ENCODE data around the gene MAZ. TPM values are rescaled to one million over a fixed set of nuclear protein-coding genes. Genes with fewer than 3 reads are reported as not detected.
A peak's percentile ranks its signal among the peaks of the same experiment; 100 is the strongest.

Gene MAZ
- total and polyA plus RNA-seq, 2 of the 13 experiments (the other 11 are each of a cell fraction or from before 2014, with no cell fraction given), result 203 to 277 TPM

- TF ChIP-seq RELA (CRISPR knock-in tag; IDR thresholded peaks at IDR 0.05) (0 out of 2 replicates have a peak, but pooled peaks have one; percentile 55), ZNF17 (CRISPR knock-in tag; IDR thresholded peaks at IDR 0.05) (no peak), GZF1 (CRISPR knock-in tag; IDR thresholded peaks at IDR 0.05) (0 out of 2 replicates have a peak, but pooled peaks have one; percentile 58), RFX5 (IDR thresholded peaks at IDR 0.05; ENCODE audit: low read depth, low read length) (no peak), KLF6 (CRISPR knock-in tag; IDR thresholded peaks at IDR 0.05) (peak; percentile 94), MXD3 (CRISPR knock-in tag; IDR thresholded peaks at IDR 0.05) (0 out of 2 replicates have a peak, but pooled peaks have one; percentile 64), DDIT3 (CRISPR knock-in tag; IDR thresholded peaks at IDR 0.05) (no peak), ZMAT3 (CRISPR knock-in tag; conservative IDR thresholded peaks at IDR 0.05) (0 out of 2 replicates have a peak, but pooled peaks have one; percentile 74), CBX2 (IDR thresholded peaks at IDR 0.05; ENCODE audit: low read depth, low read length) (no peak), CBX2 (CRISPR knock-in tag; IDR thresholded peaks at IDR 0.05; ENCODE audit: low read depth) (0 out of 2 replicates have a peak, but pooled peaks have one; percentile 45), ZNF790 (CRISPR knock-in tag; IDR thresholded peaks at IDR 0.05; ENCODE audit: borderline replicate concordance) (no peak), ZNF138 (CRISPR knock-in tag; IDR thresholded peaks at IDR 0.05; ENCODE audit: low read depth) (no peak), SP1 (IDR thresholded peaks at IDR 0.05) (no peak), SP1 (CRISPR knock-in tag; IDR thresholded peaks at IDR 0.05) (no peak), HIC2 (CRISPR knock-in tag; IDR thresholded peaks at IDR 0.05; ENCODE audit: low read depth) (peak; percentile 100), NR3C1 (CRISPR knock-in tag; IDR thresholded peaks at IDR 0.05) (no peak), MIER3 (CRISPR knock-in tag; IDR thresholded peaks at IDR 0.05; ENCODE audit: borderline replicate concordance) (peak; percentile 90; the same call in 1 of the 2 replicates), ZNF34 (CRISPR knock-in tag; IDR thresholded peaks at IDR 0.05; ENCODE audit: borderline replicate concordance) (no peak), DBP (CRISPR knock-in tag; IDR thresholded peaks at IDR 0.05; ENCODE audit: not compliant biosample characterization) (no peak), YEATS2 (CRISPR knock-in tag; IDR thresholded peaks at IDR 0.05; ENCODE audit: borderline replicate concordance) (peak; percentile 57; the same call in 1 of the 2 replicates), ZFP37 (CRISPR knock-in tag; IDR thresholded peaks at IDR 0.05; ENCODE audit: borderline replicate concordance) (peak; percentile 79; the same call in 1 of the 2 replicates), NFAT5 (CRISPR knock-in tag; IDR thresholded peaks at IDR 0.05) (no peak)
These were observed 40.9 kb upstream of the MAZ start (continued) for GRCh38 chr16:29765167-29766032.

Data from HepG2 (cell line).